Adrenal gland (tissue), 5 donors: ENCODE results near the gene CHID1.

ENCODE experiments used
- CTCF ChIP-seq, 6 experiments: fragments of 450-650 bp in 4 of 6; fragments of 200-600 bp in 2 of 6; sonication (generic) in 1 of 6; IDR thresholded peaks; 1 replicate in 5 of 6; 2 replicates in 1 of 6; pipeline versions ENCODE4 v1.5.1 to v1.8.0; 2016 to 2021; ENCODE audit warnings: antibody characterized with exemption in 6 of 6, mild to moderate bottlenecking in 2 of 6, moderate library complexity in 1 of 6
- POLR2A ChIP-seq, 2 donors: fragments of 450-650 bp; IDR thresholded peaks; one replicate each; pipeline ENCODE4 v1.6.1; 2017; ENCODE audit warnings: antibody characterized with exemption in 2 of 2, mild to moderate bottlenecking in 2 of 2, moderate library complexity in 1 of 2
- donor health status: DM: no; HTN: no; CAD: no.

- TF ChIP-seq CTCF (IDR thresholded peaks at IDR 0.05) (no peak), POLR2A (IDR thresholded peaks at IDR 0.05) (peak in 1 of 2 donors; percentile 15)
These were observed 92.0 kb downstream of the CHID1 start, which contains the start of gene PNPLA2 for GRCh38 chr11:818396-819128.
